Gastrocnemius medialis (tissue), 4 donors: ENCODE data around the gene ZNF195. TPM values are rescaled to one million over a fixed set of nuclear protein-coding genes. Genes with fewer than 3 reads are reported as not detected.

Source experiments
- ATAC-seq, 2 donors: fragments of 150-250 bp; one replicate each; pipeline ENCODE4 v1.9.1; 2016
- DNase-seq, 2 donors: peaks; one replicate each; pipeline ENCODE4 v3.0.0-alpha.2; 2019
- H3K27ac ChIP-seq, 4 donors: fragments of 200-600 bp; sonication (generic); 1 replicate in 1 of 4; 2 replicates in 3 of 4; pipeline ENCODE4 v1.5.1; 2016 to 2018; ENCODE audit warnings: mild to moderate bottlenecking in 2 of 4, moderate library complexity in 1 of 4
- H3K27me3 ChIP-seq, 3 donors: fragments of 200-600 bp; sonication (generic) in 2 of 3; 1 replicate in 1 of 3; 2 replicates in 2 of 3; pipeline versions ENCODE4 v1.5.1 to v1.6.0; 2016 to 2019; ENCODE audit warnings: mild to moderate bottlenecking in 1 of 3, moderate library complexity in 1 of 3
- H3K36me3 ChIP-seq, 2 donors: fragments of 200-600 bp; sonication (generic) in 1 of 2; one replicate each; pipeline ENCODE4 v1.5.1; 2017 to 2018
- H3K4me1 ChIP-seq, 2 donors: fragments of 200-600 bp; sonication (generic) in 1 of 2; one replicate each; pipeline ENCODE4 v1.5.1; 2016 to 2017; ENCODE audit warnings: mild to moderate bottlenecking in 2 of 2
- H3K4me3 ChIP-seq, 4 donors: fragments of 200-600 bp; sonication (generic) in 3 of 4; 1 replicate in 1 of 4; 2 replicates in 3 of 4; pipeline ENCODE4 v1.5.1; 2016 to 2019; ENCODE audit warnings: mild to moderate bottlenecking in 2 of 4
- H3K9me3 ChIP-seq, 3 donors: fragments of 200-600 bp; sonication (generic) in 2 of 3; 1 replicate in 1 of 3; 2 replicates in 2 of 3; pipeline ENCODE4 v1.5.1; 2016 to 2019
- POLR2A ChIP-seq, 2 donors: fragments of 450-650 bp; IDR thresholded peaks; one replicate each; pipeline ENCODE4 v1.6.1; 2017; ENCODE audit warnings: antibody characterized with exemption in 2 of 2, mild to moderate bottlenecking in 2 of 2, moderate library complexity in 2 of 2
- in situ Hi-C, 4 donors: fragments of 200-750 bp; cut with MboI; loops; one replicate each; pipeline versions ENCODE4 v1.15.0 to v1.8.0; 2017; ENCODE audit warnings: low sequenced_read_pairs in 4 of 4
- intact Hi-C: fragments of 100-400 bp; cut with DNase I; formaldehyde crosslinking; loops from one replicate; pipeline ENCODE4 v1.15.1; 2023; ENCODE audit warnings: low total_unique reads
- total RNA-seq, 4 donors: library from RNA; depleted of rRNA; stranded (reverse); fragments of >200 nt; gene quantifications; one replicate each; pipeline versions ENCODE4 v1.1.0 to v1.2.3, GENCODE V29; 2016
- TF ChIP-seq, protein P1 (sequence below), 5 experiments: fragments of 450-650 bp in 3 of 5; fragments of 200-600 bp in 2 of 5; sonication (generic) in 2 of 5; IDR thresholded peaks in 4 of 5; conservative IDR thresholded peaks in 1 of 5; 1 replicate in 4 of 5; 2 replicates in 1 of 5; pipeline ENCODE4 v1.5.1; 2016 to 2019; ENCODE audit warnings: antibody characterized with exemption in 5 of 5, mild to moderate bottlenecking in 3 of 5, moderate library complexity in 3 of 5

Gene ZNF195
- total RNA-seq, 4 donors from 2014 or later = 4.8 to 23.4 (median 8.3) TPM

DNA sequence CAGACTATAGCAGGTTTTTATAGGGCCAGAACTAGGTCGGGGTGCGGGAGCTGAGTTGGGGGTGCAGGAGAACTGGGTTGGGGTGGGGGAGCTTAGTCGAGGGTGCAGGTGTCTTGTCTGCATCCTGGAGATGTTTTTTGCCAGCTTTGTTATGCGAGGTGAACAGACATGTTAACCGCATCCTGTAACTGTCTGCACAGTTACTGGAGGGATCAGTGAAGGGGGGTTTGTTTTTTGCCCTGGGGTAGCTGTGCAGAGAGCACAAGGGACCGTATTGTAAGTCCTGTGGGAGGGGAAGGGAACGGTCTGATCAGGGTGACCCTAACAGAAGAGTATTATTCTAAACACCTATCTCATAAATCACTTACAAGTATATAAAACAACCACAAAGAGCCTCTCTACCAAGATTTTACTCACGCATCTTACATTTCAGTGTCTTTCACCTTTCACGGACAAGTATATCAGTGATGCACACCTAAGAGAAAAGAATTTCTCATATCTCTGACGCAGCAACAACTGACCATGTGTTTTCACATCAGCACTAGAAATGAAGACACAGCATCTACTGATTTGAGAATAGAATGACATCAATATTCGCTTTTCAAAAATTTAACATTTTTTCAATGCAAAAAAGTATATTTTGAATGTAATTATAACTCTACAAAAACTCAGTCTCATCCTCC is 20.8 kb downstream of the ZNF195 start:
- no peak for TF ChIP-seq POLR2A (IDR thresholded peaks at IDR 0.05)
- intact Hi-C loops (no loop called here), in situ Hi-C loops (no loop called here)
- H3K9me3 ChIP-seq = peaks cover 10 to 46% (median 16%) of the 10 kb centered on the region in 3 donors
- no peak overlapping the region for H3K27ac ChIP-seq
- no peaks in the 10 kb centered on the region for H3K27me3 ChIP-seq
- peaks cover 22 to 60% of the 10 kb centered on the region in 2 donors for H3K36me3 ChIP-seq
- no peaks in the 10 kb centered on the region for H3K4me1 ChIP-seq
- no peak overlapping the region for H3K4me3 ChIP-seq
- DNase-seq = no peak
- no peak for ATAC-seq

DNA sequence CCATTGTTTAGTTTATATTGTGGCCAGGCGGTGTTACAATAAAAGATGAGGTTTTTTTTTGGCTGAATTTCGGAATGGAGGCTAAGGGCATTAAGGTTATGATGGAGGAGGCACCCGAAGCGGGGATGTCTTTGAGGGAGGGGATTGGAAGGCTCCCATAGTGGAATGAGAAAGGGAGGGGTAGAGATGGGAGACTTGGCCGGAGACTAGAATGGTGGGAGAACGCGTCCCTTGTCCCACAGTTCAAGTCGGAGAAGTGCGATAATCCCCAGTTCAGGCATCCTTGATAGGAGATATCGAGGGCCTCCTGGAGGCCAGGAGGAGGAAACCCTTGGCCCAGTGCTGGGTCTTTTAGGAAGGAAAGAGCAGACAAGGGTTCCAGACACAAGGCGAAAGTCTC is 21.6 kb downstream of the ZNF195 start:
- intact Hi-C loops (no loop called here), in situ Hi-C loops (no loop called here)
- no peak overlapping the region for H3K4me3 ChIP-seq
- H3K27ac ChIP-seq = no peak overlapping the region
- peaks cover 22 to 52% of the 10 kb centered on the region in 2 donors for H3K36me3 ChIP-seq
- H3K9me3 ChIP-seq = peaks cover 10 to 46% (median 16%) of the 10 kb centered on the region in 3 donors
- H3K4me1 ChIP-seq = no peaks in the 10 kb centered on the region
- no peaks in the 10 kb centered on the region for H3K27me3 ChIP-seq
- ATAC-seq = no peak
- no peak for TF ChIP-seq POLR2A (IDR thresholded peaks at IDR 0.05)
- TF ChIP-seq, protein P1, sequence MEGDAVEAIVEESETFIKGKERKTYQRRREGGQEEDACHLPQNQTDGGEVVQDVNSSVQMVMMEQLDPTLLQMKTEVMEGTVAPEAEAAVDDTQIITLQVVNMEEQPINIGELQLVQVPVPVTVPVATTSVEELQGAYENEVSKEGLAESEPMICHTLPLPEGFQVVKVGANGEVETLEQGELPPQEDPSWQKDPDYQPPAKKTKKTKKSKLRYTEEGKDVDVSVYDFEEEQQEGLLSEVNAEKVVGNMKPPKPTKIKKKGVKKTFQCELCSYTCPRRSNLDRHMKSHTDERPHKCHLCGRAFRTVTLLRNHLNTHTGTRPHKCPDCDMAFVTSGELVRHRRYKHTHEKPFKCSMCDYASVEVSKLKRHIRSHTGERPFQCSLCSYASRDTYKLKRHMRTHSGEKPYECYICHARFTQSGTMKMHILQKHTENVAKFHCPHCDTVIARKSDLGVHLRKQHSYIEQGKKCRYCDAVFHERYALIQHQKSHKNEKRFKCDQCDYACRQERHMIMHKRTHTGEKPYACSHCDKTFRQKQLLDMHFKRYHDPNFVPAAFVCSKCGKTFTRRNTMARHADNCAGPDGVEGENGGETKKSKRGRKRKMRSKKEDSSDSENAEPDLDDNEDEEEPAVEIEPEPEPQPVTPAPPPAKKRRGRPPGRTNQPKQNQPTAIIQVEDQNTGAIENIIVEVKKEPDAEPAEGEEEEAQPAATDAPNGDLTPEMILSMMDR (IDR thresholded peaks at IDR 0.05 in 4 of 5, conservative IDR thresholded peaks at IDR 0.05 in 1 of 5) = no peak
- no peak for DNase-seq

DNA sequence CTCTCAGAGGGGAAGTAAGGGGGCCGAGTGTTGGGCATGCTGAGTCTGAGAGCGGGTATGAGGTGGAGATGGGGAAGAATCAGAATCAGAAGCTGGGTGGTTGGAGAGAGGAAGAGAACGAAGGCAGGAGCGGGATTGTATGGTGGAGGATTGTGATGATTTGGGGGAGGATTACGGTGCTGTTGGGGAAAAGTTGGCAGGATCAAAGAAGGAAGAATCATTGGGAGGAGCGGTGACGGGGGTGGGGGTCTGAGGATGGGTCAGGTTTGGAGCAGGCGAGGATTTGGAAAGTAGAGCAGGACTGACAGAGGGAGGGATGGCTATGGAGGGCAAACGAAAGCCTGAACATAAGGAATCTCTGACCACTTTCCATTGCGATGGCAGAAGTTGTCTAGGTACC is 22.1 kb downstream of the ZNF195 start:
- in situ Hi-C loops = no loop called here
- intact Hi-C loops = no loop called here
- peaks cover 10 to 42% (median 16%) of the 10 kb centered on the region in 3 donors for H3K9me3 ChIP-seq

DNA sequence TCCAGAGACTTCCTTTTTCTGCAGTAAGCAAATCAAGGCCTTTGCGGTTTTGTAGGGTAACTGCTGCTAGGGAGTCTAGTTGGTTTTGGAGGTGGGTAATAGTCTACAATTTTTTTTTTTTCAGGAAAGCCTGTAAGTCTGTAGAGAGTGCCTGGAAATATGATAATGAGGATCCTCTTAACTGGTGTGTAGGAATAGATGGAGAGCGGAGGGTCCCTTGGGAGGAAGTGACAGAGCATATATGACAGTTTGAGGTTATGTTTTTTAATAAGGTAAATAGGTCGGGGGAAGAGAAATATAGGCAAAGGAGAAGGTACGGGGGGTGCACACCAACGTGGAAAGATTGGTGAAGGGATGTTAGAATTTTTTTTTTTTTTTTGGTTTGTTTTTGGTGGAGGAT is 25.9 kb downstream of the ZNF195 start:
- no peaks in the 10 kb centered on the region for H3K27me3 ChIP-seq
- H3K27ac ChIP-seq = no peak overlapping the region
- in situ Hi-C loops (no loop called here), intact Hi-C loops (no loop called here)
- TF ChIP-seq, protein P1 (IDR thresholded peaks at IDR 0.05 in 4 of 5, conservative IDR thresholded peaks at IDR 0.05 in 1 of 5) = no peak
- TF ChIP-seq POLR2A (IDR thresholded peaks at IDR 0.05) = no peak
- H3K9me3 ChIP-seq = peaks cover 0 to 8% (median 4%) of the 10 kb centered on the region in 3 donors
- no peaks in the 10 kb centered on the region for H3K4me1 ChIP-seq
- no peak for ATAC-seq
- no peak overlapping the region for H3K4me3 ChIP-seq
- H3K36me3 ChIP-seq = peaks cover 0 to 10% of the 10 kb centered on the region in 2 donors
- DNase-seq = no peak

More for the DNA sequence above, 22.1 kb downstream of the ZNF195 start:
- no peaks in the 10 kb centered on the region for H3K27me3 ChIP-seq
- peaks cover 20 to 48% of the 10 kb centered on the region in 2 donors for H3K36me3 ChIP-seq
- ATAC-seq = no peak
- DNase-seq = no peak
- H3K4me3 ChIP-seq = no peak overlapping the region
- H3K4me1 ChIP-seq = no peaks in the 10 kb centered on the region
- H3K27ac ChIP-seq = no peak overlapping the region
- TF ChIP-seq, protein P1 (IDR thresholded peaks at IDR 0.05 in 4 of 5, conservative IDR thresholded peaks at IDR 0.05 in 1 of 5) = no peak
- TF ChIP-seq POLR2A (IDR thresholded peaks at IDR 0.05) = no peak

DNA sequence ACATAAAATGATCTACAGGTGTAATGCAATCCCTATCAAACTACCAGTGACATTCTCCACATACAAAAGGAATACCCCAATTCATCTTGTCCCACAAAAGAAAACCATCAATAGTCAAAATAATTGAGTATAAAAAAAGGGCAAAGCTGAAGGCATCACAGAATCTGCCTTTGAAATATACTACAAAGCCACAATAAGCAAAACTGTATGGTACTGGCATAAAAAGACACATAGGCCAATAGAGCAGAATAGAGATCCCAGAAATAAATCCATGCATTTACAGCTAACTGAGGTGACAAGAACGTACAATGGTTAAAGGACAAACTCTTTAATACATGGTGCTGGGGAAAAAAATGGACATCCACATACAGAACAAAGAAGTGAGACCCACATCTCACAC is 31.8 kb downstream of the ZNF195 start:
- DNase-seq (no peak), ATAC-seq (no peak)
- Histone ChIP-seq H3K27me3 (peaks cover 0 to 3% (median 0%) of the 10 kb centered on the region in 3 donors), H3K4me1 (no peaks in the 10 kb centered on the region), H3K36me3 (no peaks in the 10 kb centered on the region), H3K9me3 (peaks cover 0 to 6% (median 0%) of the 10 kb centered on the region in 3 donors), H3K27ac (no peak overlapping the region), H3K4me3 (no peak overlapping the region)
- no peak for TF ChIP-seq POLR2A (IDR thresholded peaks at IDR 0.05)
- TF ChIP-seq, protein P1 (IDR thresholded peaks at IDR 0.05 in 4 of 5, conservative IDR thresholded peaks at IDR 0.05 in 1 of 5) = no peak
- intact Hi-C loops = no loop called here
- in situ Hi-C loops = no loop called here
